Stimulated activated CD8-positive, alpha-beta memory T cell treated with anti-CD3 and anti-CD28 coated beads, Interleukin-15, amount 100 ng/mL, for 24 hours (primary cell): ENCODE data around the gene MYCBPAP.

Source experiments
- DNase-seq: peaks from one replicate; pipeline ENCODE4 v3.0.0-alpha.2; 2020; ENCODE audit warnings: low read depth

Gene MYCBPAP

DNA sequence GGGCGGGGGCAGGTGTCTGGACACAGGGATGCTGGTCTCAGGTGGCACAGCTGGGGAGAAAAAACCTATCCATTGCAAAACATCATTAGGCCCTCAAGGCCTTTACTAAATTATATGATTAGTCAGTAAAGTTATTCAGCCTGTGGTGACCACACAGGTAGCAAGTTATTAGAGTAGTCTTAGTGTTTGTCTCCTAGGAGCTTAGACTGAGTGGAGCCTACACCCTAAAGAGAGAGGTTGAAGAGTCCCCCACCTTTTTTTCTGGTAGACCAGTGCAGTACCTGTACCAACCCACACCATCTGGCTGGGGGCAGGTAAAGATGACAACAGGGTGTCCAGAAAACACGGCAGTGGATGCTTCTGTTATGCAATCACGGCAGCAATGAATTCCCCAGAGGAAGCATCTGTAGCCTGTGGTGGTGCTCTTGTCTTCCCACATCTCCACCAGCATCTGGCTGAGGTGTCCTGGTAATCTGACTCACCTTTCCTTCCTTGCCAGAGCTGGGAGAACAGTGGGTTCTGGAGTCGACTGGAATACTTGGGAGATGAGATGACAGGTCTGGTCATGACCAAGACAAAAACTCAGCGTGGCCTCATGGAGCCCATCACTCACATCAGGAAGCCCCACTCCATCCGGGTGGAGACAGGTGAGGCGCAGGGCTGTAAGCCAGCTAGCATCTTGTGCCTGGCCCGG is 11.0 kb downstream of the MYCBPAP start:
- DNase-seq = no peak

GRCh38 chr17:50520483-50520882 is 12.2 kb downstream of the MYCBPAP start:
- no peak for DNase-seq

GRCh38 chr17:50521514-50521913 is 13.3 kb downstream of the MYCBPAP start:
- no peak for DNase-seq

GRCh38 chr17:50522766-50523165 is 14.5 kb downstream of the MYCBPAP start:
- no peak for DNase-seq

- DNase-seq = no peak
Measured at GRCh38 chr17:50523208-50523607, 15.0 kb downstream of the MYCBPAP start.

DNA sequence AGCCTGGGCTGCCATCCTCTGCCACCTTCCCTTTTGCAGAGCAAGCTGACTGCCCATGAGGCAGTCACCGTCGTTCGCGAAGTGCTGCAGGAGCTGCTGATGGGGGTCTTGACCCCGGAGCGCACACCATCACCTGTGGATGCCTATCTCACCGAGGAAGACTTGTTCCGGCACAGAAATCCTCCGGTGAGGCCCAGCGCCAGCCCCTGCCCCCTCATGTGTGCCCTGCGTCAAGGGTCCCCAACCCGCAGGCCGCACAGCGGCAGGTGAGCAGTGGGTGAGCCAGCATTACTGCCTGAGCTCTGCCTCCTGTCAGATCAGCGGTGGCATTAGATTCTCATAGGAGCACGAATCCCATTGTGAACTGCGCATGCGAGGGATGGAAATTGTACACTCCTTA is 16.6 kb downstream of the MYCBPAP start:
- no peak for DNase-seq

DNA sequence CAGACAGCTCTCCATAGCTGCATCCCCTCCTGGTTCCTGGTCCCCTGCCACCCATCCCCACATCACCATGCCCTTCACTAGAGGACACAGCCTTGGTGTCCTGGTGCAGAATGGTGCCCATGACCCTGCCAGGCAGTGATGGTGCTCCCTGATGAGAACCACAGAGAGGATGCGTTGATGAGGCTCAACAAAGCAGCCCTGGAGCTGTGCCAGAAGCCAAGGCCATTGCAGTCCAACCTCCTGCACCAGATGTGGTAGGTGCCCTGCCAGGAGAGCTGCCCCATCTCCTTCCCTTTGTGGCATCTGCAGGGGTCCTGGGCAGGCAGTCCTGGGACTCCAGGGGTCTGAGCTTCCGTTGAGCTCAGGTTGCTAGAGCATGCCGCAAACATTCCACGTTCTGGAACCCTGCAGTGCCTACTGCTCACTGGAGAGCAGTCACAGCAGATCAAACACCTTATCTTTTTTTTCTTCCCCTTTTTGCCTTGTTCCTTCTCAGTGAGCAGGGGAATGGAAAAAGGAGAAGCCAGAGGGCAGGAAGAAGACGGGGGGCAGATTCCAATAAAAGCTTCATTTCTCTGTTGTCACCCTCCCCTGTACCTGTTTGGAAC is 19.0 kb downstream of the MYCBPAP start:
- DNase-seq = no peak

DNA sequence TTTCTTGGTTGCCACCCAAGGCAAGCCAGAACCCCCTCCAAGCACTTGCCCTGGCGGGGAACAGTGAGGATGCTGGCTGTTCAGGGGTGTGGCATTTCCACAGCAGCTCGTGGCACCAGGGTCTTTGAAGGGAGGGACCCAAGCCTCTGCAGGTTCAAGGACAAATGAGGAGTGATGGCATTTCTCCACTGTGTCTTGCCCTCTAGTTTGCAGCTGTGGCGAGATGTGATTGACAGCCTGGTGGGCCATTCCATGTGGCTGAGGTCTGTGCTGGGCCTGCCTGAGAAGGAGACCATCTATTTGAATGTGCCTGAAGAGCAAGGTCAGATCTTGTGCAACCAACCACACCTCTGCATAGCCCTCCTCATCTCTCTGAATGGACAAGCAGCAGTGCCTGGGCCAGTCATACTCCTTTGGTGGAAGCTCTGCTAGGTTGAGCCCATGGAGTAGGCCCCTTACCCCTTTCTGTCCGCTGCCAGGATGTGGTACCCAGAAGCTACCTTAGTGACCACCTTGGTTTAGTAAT is 19.8 kb downstream of the MYCBPAP start:
- no peak for DNase-seq

DNA sequence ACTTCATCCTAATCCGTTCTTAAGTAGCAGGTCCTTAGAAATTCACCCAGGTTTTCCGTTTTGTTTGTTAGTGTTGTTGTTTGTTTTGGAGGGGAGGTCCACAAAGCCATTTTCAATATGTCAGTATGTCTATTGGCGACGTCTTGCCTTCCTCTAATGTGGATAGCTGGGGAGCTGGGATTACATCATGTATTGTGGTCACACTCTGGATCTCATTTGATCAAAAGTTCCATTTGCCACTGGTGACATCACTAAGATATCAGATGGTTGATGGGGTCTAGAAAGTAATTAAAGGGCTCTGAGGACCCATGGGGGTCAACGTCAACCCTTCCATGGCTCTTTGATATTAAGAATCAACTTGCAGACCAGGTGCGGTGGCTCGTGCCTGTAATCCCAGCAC is 21.6 kb downstream of the MYCBPAP start:
- no peak for DNase-seq

DNA sequence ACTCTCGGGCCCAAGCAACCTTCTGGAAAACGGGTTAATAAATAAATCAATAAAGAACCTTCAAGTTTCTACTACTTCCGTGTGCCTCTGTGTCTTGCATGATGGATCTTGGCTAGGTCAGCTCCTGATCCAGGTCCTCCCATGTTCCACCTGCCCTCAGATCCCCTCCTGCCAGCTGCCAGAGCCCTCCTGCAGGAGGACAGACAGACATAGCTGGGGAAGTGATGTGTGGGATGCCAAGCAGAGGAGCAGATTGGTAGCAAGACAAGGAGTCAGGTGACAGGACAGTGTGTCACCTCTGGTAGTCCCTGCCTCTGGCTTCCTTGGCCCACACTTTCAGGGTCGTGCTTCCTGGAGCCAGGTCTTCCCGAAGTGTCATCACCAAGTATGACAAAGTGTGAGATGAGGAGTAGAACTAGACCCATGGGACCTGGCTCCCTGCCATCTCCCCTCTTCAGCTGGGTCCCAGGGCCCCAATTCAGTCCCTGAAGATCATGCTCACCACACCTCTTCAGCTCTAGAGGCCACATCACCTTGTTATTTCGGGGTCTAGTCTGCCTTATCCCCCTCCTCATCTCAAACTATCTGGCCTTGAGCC is 23.3 kb downstream of the MYCBPAP start:
- no peak for DNase-seq

GRCh38 chr17:50532452-50533024 is 24.3 kb downstream of the MYCBPAP start, which contains the start of gene EPN3:
Gene EPN3 (plus strand): TSS chr17:50532735. CDS start chr17:50536557, 3,822 bp downstream.
- DNase-seq = no peak

DNA sequence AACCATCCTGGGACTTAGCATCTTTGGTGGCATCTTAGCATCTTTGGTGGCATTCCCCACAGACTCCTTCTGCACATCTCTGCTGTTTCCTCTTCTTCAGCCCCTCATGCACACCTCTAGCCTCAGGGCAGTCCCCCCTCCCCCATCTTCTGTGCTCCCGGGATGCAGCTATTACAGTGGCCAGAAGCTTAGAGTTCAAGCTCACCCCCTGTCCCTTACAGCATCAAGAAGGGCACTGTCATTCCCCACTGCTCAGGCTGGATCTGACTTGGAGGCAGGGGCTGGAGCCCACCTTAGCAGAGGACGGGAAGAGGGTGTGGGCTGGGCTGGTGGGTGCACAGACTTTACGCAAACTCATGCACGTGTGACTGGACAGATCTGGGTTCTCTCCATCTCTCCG is 24.9 kb downstream of the MYCBPAP start:
- no peak for DNase-seq

DNA sequence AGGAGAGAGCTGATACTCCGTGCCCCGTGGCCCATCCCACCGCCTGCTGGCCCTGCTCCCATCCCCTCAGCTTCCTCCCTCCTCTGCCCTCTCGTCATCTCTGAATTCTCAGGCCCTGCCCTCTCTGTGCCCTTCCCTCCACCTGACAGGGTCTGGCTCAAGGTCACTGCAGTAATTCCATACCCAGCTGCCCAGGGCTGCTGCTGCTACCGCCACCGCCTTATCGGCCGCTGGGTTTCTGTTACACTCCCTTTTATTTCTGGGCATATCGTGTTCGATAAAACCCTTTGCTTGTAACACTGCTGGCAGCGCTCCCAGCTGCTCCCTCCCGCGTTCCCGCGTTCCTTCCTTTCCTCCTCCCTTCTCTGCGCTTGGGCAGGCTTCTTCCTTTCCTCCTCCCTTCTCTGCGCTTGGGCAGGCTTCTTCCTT is 25.5 kb downstream of the MYCBPAP start:
- DNase-seq = no peak

DNA sequence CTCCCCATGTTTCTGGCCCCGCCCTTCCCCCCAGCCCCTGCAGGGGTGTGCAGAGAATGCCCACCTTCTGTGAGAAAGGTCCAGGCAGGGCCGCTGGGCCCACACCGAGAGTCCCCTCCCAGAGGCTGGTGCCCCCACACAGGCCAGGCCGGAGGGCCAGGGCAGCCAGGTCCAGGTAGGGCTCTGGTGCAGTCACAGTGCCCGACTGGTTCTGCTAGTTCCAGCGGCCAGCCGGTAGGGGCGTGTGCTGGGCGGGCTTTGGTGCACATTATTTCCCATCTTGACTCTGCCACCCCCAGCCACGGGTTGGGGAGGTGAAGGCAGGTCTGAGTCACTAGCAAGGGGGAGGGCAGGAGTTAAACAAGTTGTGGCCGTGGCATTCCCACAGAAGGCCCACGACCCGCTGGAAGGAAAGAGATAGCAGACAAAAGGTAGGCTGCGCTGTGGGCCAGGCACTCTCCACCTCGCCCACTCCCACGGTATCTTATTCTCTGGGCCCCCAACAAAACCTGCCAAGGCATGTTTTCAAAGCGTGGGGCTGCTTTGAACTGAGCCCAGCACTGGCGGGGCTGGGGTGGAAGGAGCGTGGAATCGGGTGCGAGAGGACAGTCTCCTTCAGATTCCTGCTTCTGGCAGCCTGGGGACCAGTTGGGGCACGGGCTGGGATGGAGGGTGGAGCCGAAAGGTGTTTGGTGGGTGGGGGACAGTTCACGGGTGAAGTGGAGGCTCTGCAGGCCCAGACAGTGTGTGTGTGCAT is 26.2 kb downstream of the MYCBPAP start:
- DNase-seq = no peak

GRCh38 chr17:50534979-50535326 is 26.7 kb downstream of the MYCBPAP start:
- no peak for DNase-seq

GRCh38 chr17:50535407-50535806 is 27.2 kb downstream of the MYCBPAP start:
- no peak for DNase-seq

DNA sequence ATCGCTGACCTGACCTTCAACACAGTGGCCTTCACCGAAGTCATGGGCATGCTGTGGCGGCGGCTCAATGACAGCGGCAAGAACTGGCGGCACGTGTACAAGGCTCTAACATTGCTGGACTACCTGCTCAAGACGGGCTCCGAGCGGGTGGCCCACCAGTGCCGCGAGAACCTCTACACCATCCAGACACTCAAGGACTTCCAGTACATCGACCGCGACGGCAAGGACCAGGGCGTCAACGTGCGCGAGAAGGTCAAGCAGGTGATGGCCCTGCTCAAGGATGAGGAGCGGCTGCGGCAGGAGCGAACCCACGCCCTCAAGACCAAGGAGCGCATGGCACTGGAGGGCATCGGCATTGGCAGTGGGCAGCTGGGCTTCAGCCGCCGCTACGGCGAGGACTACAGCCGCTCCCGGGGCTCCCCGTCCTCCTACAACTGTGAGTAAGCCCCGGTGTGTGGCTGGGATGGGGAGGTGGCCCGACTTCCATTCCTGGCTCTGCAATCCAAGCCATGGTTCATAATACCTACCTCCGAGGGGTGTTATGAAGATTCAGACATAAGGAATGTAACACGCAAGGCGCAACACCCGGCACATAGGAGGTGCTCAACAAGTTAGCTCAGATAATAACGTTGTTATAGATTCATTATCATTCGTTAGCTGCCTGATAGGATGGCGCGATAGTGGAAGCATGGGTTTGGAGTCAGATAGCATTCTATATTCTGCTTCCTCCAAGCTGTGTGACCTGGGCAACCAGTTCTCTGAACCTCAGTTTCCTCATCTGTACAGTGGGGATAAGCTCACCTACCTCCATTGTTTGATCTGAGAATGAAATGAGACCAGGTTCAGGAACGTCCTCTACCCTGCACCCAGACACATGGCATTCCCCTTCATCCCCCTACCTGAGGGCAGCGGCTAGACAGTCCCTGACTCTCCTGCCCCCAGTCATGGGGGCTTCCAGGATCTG is 28.7 kb downstream of the MYCBPAP start:
- no peak for DNase-seq

DNA sequence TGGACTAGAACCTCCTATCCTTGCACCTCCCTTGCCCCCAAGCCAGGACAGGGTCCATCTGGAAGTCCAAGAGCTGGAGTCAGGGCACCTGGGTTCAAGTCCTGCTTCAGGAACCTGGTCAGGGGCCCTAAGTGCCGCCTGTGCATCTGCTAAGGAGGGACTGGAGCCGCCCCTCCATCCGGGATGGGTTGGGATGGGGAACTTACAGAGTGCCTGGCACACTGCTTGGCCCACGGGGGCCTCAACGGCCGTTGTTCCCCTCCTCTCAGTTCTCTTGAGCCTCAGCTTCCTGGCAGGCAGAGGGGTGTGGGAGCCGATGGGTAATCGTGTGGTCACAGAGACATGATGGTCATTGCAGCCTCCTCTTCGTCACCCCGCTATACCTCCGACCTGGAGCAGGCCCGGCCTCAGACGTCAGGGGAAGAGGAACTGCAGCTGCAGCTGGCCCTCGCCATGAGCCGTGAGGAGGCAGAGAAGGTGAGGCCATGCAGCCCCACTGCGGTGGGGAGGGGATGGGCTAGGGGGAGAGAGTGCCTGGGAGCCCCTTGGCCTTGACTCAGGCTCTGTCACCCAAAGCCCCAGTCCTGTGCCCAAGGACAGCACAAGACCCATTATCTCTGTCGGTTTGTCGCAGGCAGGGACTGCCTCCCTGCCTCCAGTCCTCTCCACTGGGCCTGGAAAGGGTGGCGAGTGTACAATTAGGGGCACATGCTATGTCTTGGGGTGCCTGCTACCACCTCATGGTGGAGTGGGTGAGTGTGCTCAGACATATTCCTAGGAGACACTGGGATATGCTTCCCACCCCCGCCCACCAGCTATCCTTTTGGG is 29.7 kb downstream of the MYCBPAP start:
- DNase-seq = no peak

DNA sequence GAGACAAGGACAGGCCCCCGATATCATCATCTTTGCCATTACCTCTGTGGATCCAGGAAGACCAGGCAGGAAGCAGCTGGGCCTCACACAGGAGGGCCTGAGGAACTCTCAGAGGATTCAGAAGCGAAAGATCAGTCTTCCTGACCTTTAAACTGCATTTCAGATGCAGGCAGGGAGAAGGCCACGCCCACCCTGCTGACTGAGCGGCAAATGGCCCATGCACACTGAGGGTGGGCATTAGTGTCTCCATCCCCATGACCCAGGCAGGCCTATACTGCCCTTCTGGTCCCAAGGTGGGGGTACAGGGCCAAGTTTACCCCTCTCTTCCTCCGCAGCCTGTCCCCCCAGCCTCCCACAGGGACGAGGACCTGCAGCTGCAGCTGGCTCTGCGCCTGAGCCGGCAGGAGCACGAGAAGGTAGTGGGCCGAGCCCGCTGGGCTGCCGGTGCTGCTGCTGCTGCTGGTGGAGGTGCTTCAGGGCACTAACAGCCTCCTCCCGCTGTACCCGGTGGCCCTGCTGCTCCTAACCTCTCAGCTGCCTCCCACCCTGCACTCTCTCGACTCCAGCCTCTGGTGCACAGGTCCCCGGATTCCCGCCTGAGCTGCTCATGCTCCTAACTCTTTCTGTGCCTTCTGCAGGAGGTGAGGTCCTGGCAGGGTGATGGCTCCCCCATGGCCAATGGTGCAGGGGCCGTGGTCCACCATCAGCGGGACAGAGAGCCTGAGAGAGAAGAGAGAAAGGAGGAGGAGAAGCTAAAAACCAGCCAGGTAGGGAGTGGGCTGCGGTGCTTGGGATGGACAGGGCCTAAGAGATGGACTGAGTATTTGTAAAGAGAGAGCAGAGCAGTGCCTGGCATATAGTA is 30.5 kb downstream of the MYCBPAP start:
- no peak for DNase-seq
